H1 (cell line): ENCODE measurements around the gene PDE1C. TPM values are rescaled to one million over a fixed set of nuclear protein-coding genes. Genes with fewer than 3 reads are reported as not detected.

Experiments used
- CTCF ChIA-PET: fragments of 300-600 bp; sonication (Branson Sonifier 250); formaldehyde crosslinking; loops from one replicate; lab custom pipeline; 2021; ENCODE audit not compliant: partially characterized antibody; lab: Charles Lee
- POLR2A ChIA-PET: fragments of 300-600 bp; sonication (Branson Sonifier 250); formaldehyde crosslinking; loops from one replicate; lab custom pipeline; 2021; ENCODE audit warnings: inconsistent platforms; ENCODE audit not compliant: partially characterized antibody; lab: Charles Lee
- DNase-seq, 2 experiments: peaks; one replicate each; pipeline versions ENCODE4 v3.0.0 to v3.0.0-alpha.2; 2010 to 2022; ENCODE audit warnings: low spot score in 2 of 2, low read depth in 1 of 2, mixed read lengths in 1 of 2
- FAIRE-seq: peaks from 2 replicates; lab custom pipeline; 2011; peaks lifted over from hg19 to GRCh38; lab: Jason Lieb, UNC
- H2AFZ ChIP-seq: 2 replicates; pipeline ENCODE4 v1.8.1; 2012; ENCODE audit warnings: low read length, inconsistent platforms
- H2AK5ac ChIP-seq: 2 replicates; pipeline ENCODE4 v1.6.1; 2013; ENCODE audit warnings: low read depth, low read length
- H2BK120ac ChIP-seq: replicated peaks from 2 replicates; pipeline ENCODE3; 2013; ENCODE audit warnings: low read depth, low read length, inconsistent platforms
- H2BK12ac ChIP-seq: 2 replicates; pipeline ENCODE4 v1.6.1; 2013; ENCODE audit warnings: low read depth, low read length
- H2BK15ac ChIP-seq: 2 replicates; pipeline ENCODE4 v1.6.1; 2013; ENCODE audit warnings: low read length
- H2BK20ac ChIP-seq: 2 replicates; pipeline ENCODE4 v1.6.1; 2013; ENCODE audit warnings: low read length
- H2BK5ac ChIP-seq: 2 replicates; pipeline ENCODE4 v1.6.1; 2013; ENCODE audit warnings: low read depth, low read length
- H3K14ac ChIP-seq: 2 replicates; pipeline ENCODE4 v1.6.1; 2013; ENCODE audit warnings: inconsistent platforms; ENCODE audit not compliant: insufficient read length
- H3K18ac ChIP-seq: 2 replicates; pipeline ENCODE4 v1.6.1; 2013; ENCODE audit warnings: low read length; ENCODE audit errors: extremely low read depth
- H3K23ac ChIP-seq: 2 replicates; pipeline ENCODE4 v1.6.1; 2013; ENCODE audit warnings: inconsistent platforms; ENCODE audit not compliant: insufficient read length
- H3K23me2 ChIP-seq: 2 replicates; pipeline ENCODE4 v1.6.1; 2013; ENCODE audit warnings: low read depth, low read length
- H3K27ac ChIP-seq: 2 replicates; pipeline ENCODE4 v1.6.1; 2011; ENCODE audit warnings: low read depth, low read length, inconsistent platforms
- H3K27me3 ChIP-seq, 4 experiments: replicated peaks in 1 of 4; 1 replicate in 1 of 4; 2 replicates in 3 of 4; pipeline versions ENCODE4 v1.6.1 to v1.8.1; 2011 to 2013; ENCODE audit warnings: low read length in 3 of 4, mild to moderate bottlenecking in 3 of 4, inconsistent platforms in 2 of 4, mixed read lengths in 2 of 4, moderate library complexity in 1 of 4; ENCODE audit not compliant: control insufficient read depth in 3 of 4, insufficient read depth in 3 of 4; ENCODE audit errors: extremely low read depth in 1 of 4
- H3K36me3 ChIP-seq, 4 experiments: 2 replicates each; pipeline versions ENCODE4 v1.6.1 to v1.8.1; 2011 to 2013; ENCODE audit warnings: mild to moderate bottlenecking in 4 of 4, low read length in 3 of 4, moderate library complexity in 2 of 4, control low read depth in 1 of 4, inconsistent platforms in 1 of 4; ENCODE audit not compliant: insufficient read depth in 4 of 4, control insufficient read depth in 2 of 4
- H3K4ac ChIP-seq: replicated peaks from 2 replicates; pipeline ENCODE3; 2013; ENCODE audit warnings: low read length, low read depth, mixed read lengths, inconsistent platforms; ENCODE audit not compliant: insufficient read length
- H3K4me1 ChIP-seq, 4 experiments: replicated peaks in 1 of 4; 1 replicate in 1 of 4; 2 replicates in 3 of 4; pipeline versions ENCODE4 v1.6.1 to v1.8.1; 2011 to 2013; ENCODE audit warnings: low read length in 3 of 4, inconsistent platforms in 2 of 4, mixed read lengths in 1 of 4; ENCODE audit not compliant: insufficient read depth in 4 of 4, control insufficient read depth in 3 of 4
- H3K4me2 ChIP-seq, 2 experiments: 2 replicates each; pipeline versions ENCODE4 v1.6.1 to v1.8.1; 2011 to 2013; ENCODE audit warnings: low read depth in 2 of 2, low read length in 2 of 2, control low read depth in 1 of 2, inconsistent platforms in 1 of 2, mild to moderate bottlenecking in 1 of 2; ENCODE audit not compliant: insufficient read depth in 1 of 2
- H3K4me3 ChIP-seq, 4 experiments: fragments of 200-600, 300-600 bp in 1 of 4; sonication (generic), shearing (Covaris generic), sonication (Bioruptor Twin) in 1 of 4; 2 replicates each; pipeline versions ENCODE4 v1.5.1 to v1.8.1; 2011 to 2016; ENCODE audit warnings: low read length in 4 of 4, low read depth in 3 of 4, control low read depth in 2 of 4, inconsistent platforms in 2 of 4, mild to moderate bottlenecking in 2 of 4, mixed read lengths in 1 of 4, moderate library complexity in 1 of 4; ENCODE audit not compliant: insufficient read depth in 2 of 4; ENCODE audit errors: extremely low read depth in 1 of 4
- H3K56ac ChIP-seq: replicated peaks from 2 replicates; pipeline ENCODE3; 2013; ENCODE audit warnings: low read depth, mild to moderate bottlenecking, mixed read lengths, low read length, inconsistent platforms; ENCODE audit not compliant: insufficient read length
- H3K79me1 ChIP-seq: 2 replicates; pipeline ENCODE4 v1.6.1; 2013; ENCODE audit warnings: low read depth, low read length, control low read depth
- H3K79me2 ChIP-seq, 2 experiments: 2 replicates each; pipeline versions ENCODE4 v1.6.1 to v1.8.1; 2012 to 2013; ENCODE audit warnings: low read length in 2 of 2, mild to moderate bottlenecking in 2 of 2, inconsistent platforms in 1 of 2; ENCODE audit not compliant: insufficient read depth in 2 of 2, control insufficient read depth in 1 of 2
- H3K9ac ChIP-seq, 4 experiments: replicated peaks in 1 of 4; 1 replicate in 1 of 4; 2 replicates in 3 of 4; pipeline versions ENCODE4 v1.6.1 to v1.8.1; 2011 to 2013; ENCODE audit warnings: low read depth in 3 of 4, low read length in 3 of 4, control low read depth in 2 of 4, mild to moderate bottlenecking in 2 of 4, moderate library complexity in 2 of 4, inconsistent platforms in 1 of 4; ENCODE audit errors: extremely low read depth in 1 of 4
- H3K9me3 ChIP-seq, 2 experiments: 2 replicates each; pipeline versions ENCODE4 v1.6.1 to v1.8.1; 2012 to 2013; ENCODE audit warnings: mild to moderate bottlenecking in 2 of 2, moderate library complexity in 2 of 2, control low read depth in 1 of 2, inconsistent platforms in 1 of 2, low read depth in 1 of 2, low read length in 1 of 2, mixed read lengths in 1 of 2; ENCODE audit not compliant: insufficient read depth in 2 of 2
- H4K20me1 ChIP-seq, 2 experiments: replicated peaks in 1 of 2; 2 replicates each; pipeline versions ENCODE3 to v1.8.1; 2011 to 2013; ENCODE audit warnings: inconsistent platforms in 2 of 2, low read length in 2 of 2, mild to moderate bottlenecking in 1 of 2; ENCODE audit not compliant: insufficient read depth in 2 of 2, control insufficient read depth in 1 of 2
- H4K5ac ChIP-seq: 2 replicates; pipeline ENCODE4 v1.6.1; 2013; ENCODE audit warnings: low read length, low read depth, mixed read lengths, inconsistent platforms; ENCODE audit not compliant: insufficient read length
- H4K8ac ChIP-seq: 2 replicates; pipeline ENCODE4 v1.8.0; 2013; ENCODE audit warnings: mild to moderate bottlenecking, moderate library complexity, low read length, inconsistent platforms; ENCODE audit not compliant: insufficient read depth; ENCODE audit errors: extremely low read depth
- H4K91ac ChIP-seq: replicated peaks from 2 replicates; pipeline ENCODE3; 2013; ENCODE audit warnings: low read length, mixed read lengths, inconsistent platforms; ENCODE audit not compliant: insufficient read length
- ATF3 ChIP-seq: IDR thresholded peaks from 2 replicates; pipeline ENCODE4 v1.6.1; 2011; ENCODE audit warnings: low read depth, mild to moderate bottlenecking, low read length; ENCODE audit not compliant: insufficient read depth
- BCL11A ChIP-seq, 2 experiments: IDR thresholded peaks; one replicate each; pipeline ENCODE4 v1.6.1; 2011; ENCODE audit warnings: low read depth in 2 of 2, low read length in 2 of 2, mild to moderate bottlenecking in 2 of 2
- BRCA1 ChIP-seq: IDR thresholded peaks from 2 replicates; pipeline ENCODE4 v1.6.1; 2012; ENCODE audit warnings: low read depth, low read length, improper control_type of control experiment
- GABPA ChIP-seq: IDR thresholded peaks from 2 replicates; pipeline ENCODE4 v1.6.1; 2011; ENCODE audit warnings: mild to moderate bottlenecking, low read length, moderate library complexity, borderline replicate concordance; ENCODE audit not compliant: insufficient read depth
- HDAC6 ChIP-seq: IDR thresholded peaks from one replicate; pipeline ENCODE4 v1.7.1; 2012; ENCODE audit warnings: low read depth, mild to moderate bottlenecking, inconsistent platforms, low read length, moderate library complexity
- JUND ChIP-seq: IDR thresholded peaks from 2 replicates; pipeline ENCODE4 v1.6.1; 2011; ENCODE audit warnings: mild to moderate bottlenecking, improper control_type of control experiment, low read length
- KDM5A ChIP-seq: fragments of 200-600 bp; IDR thresholded peaks from 2 replicates; pipeline ENCODE4 v1.7.1; 2012; ENCODE audit warnings: mild to moderate bottlenecking, low read length, inconsistent platforms, mixed read lengths
- POLR2A ChIP-seq, 2 experiments: IDR thresholded peaks; 1 replicate in 1 of 2; 2 replicates in 1 of 2; pipeline ENCODE4 v1.6.1; 2011; ENCODE audit warnings: low read depth in 2 of 2, low read length in 2 of 2, mild to moderate bottlenecking in 2 of 2; ENCODE audit errors: control extremely low read depth in 1 of 2
- RBBP5 ChIP-seq: IDR thresholded peaks from 2 replicates; pipeline ENCODE4 v1.7.1; 2012; ENCODE audit warnings: low read depth, mild to moderate bottlenecking, inconsistent platforms, low read length, moderate library complexity, borderline replicate concordance
- polyA plus RNA-seq, 7 experiments: library from polyadenylated mRNA; depleted of rRNA in 3 of 7; stranded (reverse) in 5 of 7; unstranded in 2 of 7; fragments of >200 nt in 5 of 7; fragments of 200-250 nt in 2 of 7; gene quantifications; 1 replicate in 5 of 7; 2 replicates in 1 of 7; 4 replicates in 1 of 7; pipeline versions ENCODE4 v1.2.1 to v1.2.3, GENCODE V29; 2011 to 2013; ENCODE audit warnings: missing spikeins in 2 of 7, mixed read lengths in 2 of 7
- total RNA-seq: library from RNA; stranded (reverse); fragmentation: NEBNext Ultra II Directional; extraction: Animal tissue kit (Norgen Biotek cat#: 25700); gene quantifications from 2 replicates; pipeline ENCODE4 v1.2.1, GENCODE V29; 2021
- TF ChIP-seq, protein P1 (sequence below), 3 experiments: IDR thresholded peaks; 1 replicate in 2 of 3; 2 replicates in 1 of 3; pipeline versions ENCODE4 v1.5.1 to v1.6.1; 2011; ENCODE audit warnings: low read length in 3 of 3, mild to moderate bottlenecking in 3 of 3, inconsistent platforms in 2 of 3, low read depth in 1 of 3, moderate library complexity in 1 of 3; ENCODE audit not compliant: insufficient read depth in 1 of 3; ENCODE audit errors: control extremely low read depth in 1 of 3
- TF ChIP-seq, protein P2 (sequence below): IDR thresholded peaks from 2 replicates; pipeline ENCODE4 v1.6.1; 2012; ENCODE audit warnings: inconsistent platforms

PDE1C gene
- total and polyA plus RNA-seq, 2 of the 8 experiments (the other 6 are each of a cell fraction or from before 2014, with no cell fraction given) = 0.11 to 1.1 TPM

GRCh38 chr7:31937982-31938381 is 132.2 kb downstream of the PDE1C start:
- Histone ChIP-seq H4K20me1 (no peaks in the 10 kb centered on the region), H3K9me3 (no peaks in the 10 kb centered on the region), H2BK12ac (no peak overlapping the region), H3K18ac (no peak overlapping the region), H3K23ac (no peak overlapping the region), H3K14ac (no peak overlapping the region), H2BK15ac (no peak overlapping the region), H3K27me3 (no peaks in the 10 kb centered on the region), H2BK120ac (no peak overlapping the region), H4K91ac (no peak overlapping the region), H4K8ac (no peak overlapping the region), H2AK5ac (no peak overlapping the region), H4K5ac (no peak overlapping the region), H3K23me2 (no peaks in the 10 kb centered on the region; the same call in 1 of the 2 replicates), H3K27ac (no peak overlapping the region), H3K4me2 (no peak overlapping the region), H3K9ac (no peak overlapping the region), H3K4ac (no peak overlapping the region), H3K4me1 (no peaks in the 10 kb centered on the region), H2BK5ac (no peak overlapping the region), H3K56ac (no peak overlapping the region), H3K79me1 (no peaks in the 10 kb centered on the region), H3K4me3 (no peak overlapping the region), H3K36me3 (no peaks in the 10 kb centered on the region), H3K79me2 (no peaks in the 10 kb centered on the region), H2BK20ac (no peak overlapping the region), H2AFZ (no peak overlapping the region)
- FAIRE-seq = no peak
- no peak for DNase-seq
- no peak for TF ChIP-seq GABPA
- TF ChIP-seq ATF3 = no peak
- no peak for TF ChIP-seq KDM5A
- TF ChIP-seq HDAC6 = no peak
- TF ChIP-seq, protein P1, sequence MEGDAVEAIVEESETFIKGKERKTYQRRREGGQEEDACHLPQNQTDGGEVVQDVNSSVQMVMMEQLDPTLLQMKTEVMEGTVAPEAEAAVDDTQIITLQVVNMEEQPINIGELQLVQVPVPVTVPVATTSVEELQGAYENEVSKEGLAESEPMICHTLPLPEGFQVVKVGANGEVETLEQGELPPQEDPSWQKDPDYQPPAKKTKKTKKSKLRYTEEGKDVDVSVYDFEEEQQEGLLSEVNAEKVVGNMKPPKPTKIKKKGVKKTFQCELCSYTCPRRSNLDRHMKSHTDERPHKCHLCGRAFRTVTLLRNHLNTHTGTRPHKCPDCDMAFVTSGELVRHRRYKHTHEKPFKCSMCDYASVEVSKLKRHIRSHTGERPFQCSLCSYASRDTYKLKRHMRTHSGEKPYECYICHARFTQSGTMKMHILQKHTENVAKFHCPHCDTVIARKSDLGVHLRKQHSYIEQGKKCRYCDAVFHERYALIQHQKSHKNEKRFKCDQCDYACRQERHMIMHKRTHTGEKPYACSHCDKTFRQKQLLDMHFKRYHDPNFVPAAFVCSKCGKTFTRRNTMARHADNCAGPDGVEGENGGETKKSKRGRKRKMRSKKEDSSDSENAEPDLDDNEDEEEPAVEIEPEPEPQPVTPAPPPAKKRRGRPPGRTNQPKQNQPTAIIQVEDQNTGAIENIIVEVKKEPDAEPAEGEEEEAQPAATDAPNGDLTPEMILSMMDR (IDR thresholded peaks at IDR 0.05; ENCODE audit: control extremely low read depth in 1 of 3, insufficient read depth in 1 of 3, low read depth in 1 of 3, low read length in 3 of 3) = no peak
- no peak for TF ChIP-seq BCL11A (IDR thresholded peaks at IDR 0.05; ENCODE audit: low read depth in 2 of 2, low read length in 2 of 2)
- no peak for TF ChIP-seq RBBP5
- TF ChIP-seq JUND = no peak
- TF ChIP-seq BRCA1 = no peak
- TF ChIP-seq POLR2A (IDR thresholded peaks at IDR 0.05; ENCODE audit: control extremely low read depth in 1 of 2, low read depth in 2 of 2, low read length in 2 of 2) = no peak
- TF ChIP-seq, protein P2, sequence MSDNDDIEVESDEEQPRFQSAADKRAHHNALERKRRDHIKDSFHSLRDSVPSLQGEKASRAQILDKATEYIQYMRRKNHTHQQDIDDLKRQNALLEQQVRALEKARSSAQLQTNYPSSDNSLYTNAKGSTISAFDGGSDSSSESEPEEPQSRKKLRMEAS = no peak
- POLR2A ChIA-PET = no interaction called here
- CTCF ChIA-PET = interaction anchor here (0.8 to 1.5 kb wide), 5 partner anchors 12 to 188 kb away, joined by 3 read pairs; no protein-coding TSS in a partner anchor
